Heart left ventricle (tissue), 13 donors: ENCODE data around the gene FNDC3B.

ENCODE experiments used
- POLR2A ChIP-seq, 2 donors: fragments of 450-650 bp; IDR thresholded peaks; one replicate each; pipeline ENCODE4 v1.6.1; 2017; ENCODE audit warnings: antibody characterized with exemption in 2 of 2, mild to moderate bottlenecking in 2 of 2, moderate library complexity in 2 of 2
- TF ChIP-seq, protein P1 (sequence below), 12 donors: fragments of 200-600 bp; sonication (generic) in 4 of 12; IDR thresholded peaks; one replicate each; pipeline versions ENCODE4 v1.5.0 to v1.8.0; 2018 to 2022; ENCODE audit warnings: antibody characterized with exemption in 12 of 12, mild to moderate bottlenecking in 5 of 12
- donor health status: ischemic (EF 13 %, LVEDD 7.1; RV severe dilation, severe dysfunction).
- donor health status: DM: no; HTN: yes; CAD: no.
- donor health status: DM: no; HTN: no; CAD: no.
- donor health status: ischemic (EF 25% LVEDD 6.9; RV normal size, moderate dysfunction).
- donor health status: ischemic (EF 25% LVEDD 5.7; RV mildly dilated, moderate dysfunction).
- donor health status: ischemic (EF 35%, LVEDD 5.7; RV mildly dilated, moderate dysfunction).
- donor health status: nonischemic (EF 11% LVEDD 7.7; RV severe dilation, severe dysfunction).
- donor health status: DM: yes; HTN: yes; CAD: no.
- donor health status: PGD.
- donor health status: ischemic (EF 29% LVEDD 5.4; RV normal size, mild dysfunction).
- donor health status: nonischemic (EF 23%, LVEDD 6.1; RV moderate dilation, normal function).

DNA sequence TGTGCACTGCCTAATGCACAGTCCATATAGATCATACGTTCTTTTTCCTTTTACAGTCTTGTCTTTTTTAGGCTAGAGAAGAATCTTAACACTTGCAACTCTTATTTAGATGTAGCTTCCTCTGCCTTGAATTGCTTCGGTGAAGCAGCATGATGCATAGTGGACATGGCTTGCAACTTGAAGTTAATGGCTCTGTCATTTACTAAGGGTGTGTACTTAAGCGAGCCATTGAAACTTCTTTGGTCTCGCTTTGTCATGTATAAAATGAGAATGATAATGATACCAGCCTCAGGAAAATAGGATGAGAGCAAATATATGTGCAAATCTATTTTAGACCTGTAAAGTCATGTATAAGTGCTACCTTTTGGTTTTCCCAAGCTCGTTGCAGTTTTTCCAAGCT, 261.5 kb downstream of the FNDC3B start:
- TF ChIP-seq POLR2A (IDR thresholded peaks at IDR 0.05) = no peak
- TF ChIP-seq, protein P1, sequence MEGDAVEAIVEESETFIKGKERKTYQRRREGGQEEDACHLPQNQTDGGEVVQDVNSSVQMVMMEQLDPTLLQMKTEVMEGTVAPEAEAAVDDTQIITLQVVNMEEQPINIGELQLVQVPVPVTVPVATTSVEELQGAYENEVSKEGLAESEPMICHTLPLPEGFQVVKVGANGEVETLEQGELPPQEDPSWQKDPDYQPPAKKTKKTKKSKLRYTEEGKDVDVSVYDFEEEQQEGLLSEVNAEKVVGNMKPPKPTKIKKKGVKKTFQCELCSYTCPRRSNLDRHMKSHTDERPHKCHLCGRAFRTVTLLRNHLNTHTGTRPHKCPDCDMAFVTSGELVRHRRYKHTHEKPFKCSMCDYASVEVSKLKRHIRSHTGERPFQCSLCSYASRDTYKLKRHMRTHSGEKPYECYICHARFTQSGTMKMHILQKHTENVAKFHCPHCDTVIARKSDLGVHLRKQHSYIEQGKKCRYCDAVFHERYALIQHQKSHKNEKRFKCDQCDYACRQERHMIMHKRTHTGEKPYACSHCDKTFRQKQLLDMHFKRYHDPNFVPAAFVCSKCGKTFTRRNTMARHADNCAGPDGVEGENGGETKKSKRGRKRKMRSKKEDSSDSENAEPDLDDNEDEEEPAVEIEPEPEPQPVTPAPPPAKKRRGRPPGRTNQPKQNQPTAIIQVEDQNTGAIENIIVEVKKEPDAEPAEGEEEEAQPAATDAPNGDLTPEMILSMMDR (IDR thresholded peaks at IDR 0.05) = no peak
